GM19324 (cell line): ENCODE data around the gene PTPN21.

Source experiments
- ATAC-seq: cut with Tn5 transposase; IDR thresholded peaks from one replicate; pipeline ENCODE4 v1.9.1; 2021; ENCODE audit warnings: mild to moderate bottlenecking, moderate library complexity; ENCODE audit not compliant: unreplicated experiment, low FRiP score

Gene PTPN21

DNA sequence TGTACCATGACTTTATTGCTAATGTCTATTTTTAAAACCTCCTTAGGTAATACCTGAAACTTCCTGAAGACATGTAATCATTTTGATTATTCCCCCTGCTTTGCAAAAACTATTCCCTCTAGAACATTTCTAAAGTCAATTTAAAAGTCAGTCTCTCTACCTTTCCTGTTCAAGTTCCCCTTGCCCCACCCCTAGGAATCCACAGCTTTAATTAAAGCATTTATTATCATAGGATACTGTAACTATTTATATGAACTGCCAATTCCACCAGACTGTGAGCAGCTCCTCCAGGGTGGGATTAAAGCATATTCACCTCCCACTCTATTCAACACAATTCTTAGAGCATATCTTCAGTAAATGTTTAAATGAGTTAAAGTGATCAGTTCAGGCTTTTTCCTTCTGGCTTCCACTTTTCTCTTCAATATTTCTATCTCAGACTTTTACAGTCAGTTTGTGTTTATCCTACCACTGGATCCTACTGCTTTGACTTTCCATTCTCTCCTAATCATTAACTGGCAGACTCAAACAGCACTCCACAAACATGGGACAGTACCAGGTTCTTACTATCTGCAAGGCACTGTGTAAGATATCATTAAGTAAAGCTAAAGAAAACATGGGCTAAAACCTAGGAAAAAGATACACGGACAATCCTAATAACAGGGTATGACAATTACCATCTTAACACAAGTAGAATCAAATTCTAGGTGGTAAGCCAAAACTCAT is 39.1 kb downstream of the PTPN21 start:
- ATAC-seq, result no peak

GRCh38 chr14:88507208-88507607 is 47.6 kb downstream of the PTPN21 start:
- no peak for ATAC-seq

DNA sequence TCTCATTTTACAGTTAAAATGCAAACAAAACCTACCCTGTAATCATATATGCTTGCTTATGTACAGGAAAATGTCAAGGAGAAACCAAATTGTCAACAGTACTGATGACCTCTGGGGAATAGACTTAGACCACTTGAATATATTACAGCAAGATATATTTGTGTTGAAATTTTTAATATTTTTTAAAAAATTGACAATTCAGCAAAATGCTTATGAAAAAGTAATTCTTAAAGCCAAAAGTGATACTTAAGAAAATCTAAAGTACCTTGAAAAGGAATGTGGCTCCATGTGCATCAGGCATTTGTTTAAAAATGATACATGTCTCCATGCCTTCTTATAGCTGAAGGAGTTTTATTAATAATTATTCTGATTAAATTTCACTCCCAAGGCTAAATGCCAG is 49.2 kb downstream of the PTPN21 start:
- no peak for ATAC-seq

GRCh38 chr14:88504602-88505001 is 50.2 kb downstream of the PTPN21 start:
- no peak for ATAC-seq

GRCh38 chr14:88503754-88504406 is 50.9 kb downstream of the PTPN21 start:
- ATAC-seq, result no peak

DNA sequence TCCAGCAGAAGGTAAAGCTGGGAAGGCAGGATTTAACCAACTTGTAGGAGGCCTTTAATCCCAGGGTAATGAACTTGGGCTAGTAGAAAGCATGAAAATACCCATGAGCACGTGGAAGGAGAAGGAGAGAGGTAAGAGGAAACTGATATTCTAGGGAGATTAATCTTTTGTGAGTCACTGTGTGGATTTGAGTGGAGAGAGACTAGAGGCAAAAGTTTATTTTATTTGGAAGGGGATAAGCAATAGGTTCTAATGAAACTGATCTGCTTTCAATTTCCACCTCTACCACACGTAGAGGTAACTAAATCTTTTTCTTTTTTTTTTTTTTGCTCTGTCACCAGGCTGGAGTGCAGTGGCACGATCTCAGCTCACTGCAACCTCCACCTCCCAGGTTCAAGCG is 52.1 kb downstream of the PTPN21 start:
- no peak for ATAC-seq

- ATAC-seq, result no peak
Measured at GRCh38 chr14:88500611-88501010, 54.2 kb downstream of the PTPN21 start.

GRCh38 chr14:88499225-88499624 is 55.6 kb downstream of the PTPN21 start:
- no peak for ATAC-seq

GRCh38 chr14:88496414-88496813 is 58.4 kb downstream of the PTPN21 start:
- no peak for ATAC-seq

DNA sequence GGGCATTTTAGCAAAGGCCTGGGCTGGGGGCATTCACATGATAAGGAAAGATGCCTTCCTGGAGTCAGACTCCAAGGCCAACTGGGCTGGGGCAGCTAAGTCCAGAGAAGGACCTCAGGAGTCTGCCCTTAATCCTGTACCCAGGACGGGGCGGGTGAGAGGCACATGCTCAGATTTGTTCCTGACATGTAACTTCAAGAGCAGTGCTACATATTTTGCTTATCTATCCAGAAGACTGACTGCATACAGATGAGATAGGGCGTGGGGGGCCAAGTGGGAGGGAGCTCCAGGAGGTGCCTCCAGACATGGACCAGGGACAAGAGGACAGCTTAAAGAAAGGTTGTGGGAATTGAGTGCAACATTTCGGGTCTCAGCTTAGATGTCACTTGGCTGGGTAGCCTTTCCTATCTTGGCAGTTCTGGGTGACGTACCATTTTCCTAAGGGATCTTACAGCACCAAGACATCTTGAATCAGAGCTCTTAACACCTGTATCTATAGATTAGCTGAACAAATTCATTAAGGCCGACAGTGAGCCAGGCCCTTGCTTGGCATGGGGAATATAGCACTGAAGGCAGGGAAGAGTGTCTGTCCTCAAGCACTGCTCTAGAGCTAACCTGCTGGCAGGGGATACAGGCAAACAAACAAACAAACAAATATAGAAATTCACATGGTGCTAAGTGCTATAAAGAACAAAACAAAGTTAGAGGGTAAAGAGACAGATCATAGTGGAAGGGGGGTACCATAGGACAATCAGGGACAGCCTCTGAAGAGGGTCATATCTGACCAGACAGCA is 61.2 kb downstream of the PTPN21 start:
- no peak for ATAC-seq

DNA sequence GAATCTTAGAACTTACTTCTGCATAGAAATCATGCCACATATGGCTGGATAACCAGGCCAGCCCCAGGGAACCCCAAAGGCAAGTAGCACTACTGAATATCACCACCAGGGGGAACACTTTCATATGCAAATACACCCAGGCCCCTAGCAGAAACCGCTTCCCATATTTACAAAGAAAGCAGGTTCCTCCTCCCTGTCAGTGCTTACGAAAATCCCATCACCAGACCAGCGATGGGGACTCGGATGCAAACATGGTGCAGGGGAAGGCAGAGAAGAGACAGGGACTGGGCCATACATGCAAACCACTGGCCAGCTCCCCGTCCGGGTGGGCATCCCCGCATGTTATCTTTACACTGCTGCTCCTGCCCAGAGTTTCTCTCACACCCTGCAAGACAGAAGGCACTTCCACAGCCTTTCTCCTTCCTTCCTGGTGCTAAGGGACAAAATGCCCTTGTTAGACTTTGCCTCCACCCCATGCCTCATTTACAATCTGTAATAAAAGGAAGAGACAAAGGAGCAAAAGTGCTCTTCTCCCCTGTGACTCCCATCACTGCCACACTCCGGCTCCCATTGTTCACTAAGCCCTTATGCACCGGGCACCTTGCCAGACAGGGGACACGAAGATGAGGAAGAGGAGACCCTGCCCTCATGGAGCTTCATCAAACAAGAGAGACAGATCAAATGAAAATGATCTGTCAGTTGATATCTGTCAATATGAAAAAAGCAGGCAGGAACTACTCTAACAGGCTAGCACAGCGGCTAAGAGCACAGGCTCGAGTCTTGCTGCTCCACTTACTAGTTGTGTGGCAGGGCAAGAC is 62.3 kb downstream of the PTPN21 start:
- ATAC-seq, result peak; percentile 85

GRCh38 chr14:88490168-88490567 is 64.6 kb downstream of the PTPN21 start:
- no peak for ATAC-seq

GRCh38 chr14:88488897-88489296 is 65.9 kb downstream of the PTPN21 start:
- ATAC-seq, result no peak

- no peak for ATAC-seq
Measured at GRCh38 chr14:88488081-88488480, 66.7 kb downstream of the PTPN21 start.

DNA sequence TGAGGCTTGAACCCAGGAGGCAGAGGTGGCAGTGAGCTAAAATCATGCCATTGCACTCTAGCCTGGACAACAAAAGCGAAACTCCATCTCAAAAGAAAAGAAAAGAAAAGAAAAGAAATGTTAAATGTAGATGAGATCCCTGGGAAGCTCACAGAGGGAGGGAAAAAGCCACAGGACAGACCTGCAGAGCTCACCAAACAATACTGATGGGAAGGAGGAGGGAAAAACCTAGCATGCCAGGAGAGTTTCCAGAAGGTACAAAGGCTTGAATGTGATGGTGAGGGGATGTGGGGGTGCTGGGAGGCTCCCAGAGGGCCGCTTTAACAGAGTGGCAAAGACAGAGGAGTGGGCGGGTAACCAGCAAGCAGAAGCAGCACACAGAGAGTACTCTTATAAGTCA is 72.3 kb downstream of the PTPN21 start:
- no peak for ATAC-seq

DNA sequence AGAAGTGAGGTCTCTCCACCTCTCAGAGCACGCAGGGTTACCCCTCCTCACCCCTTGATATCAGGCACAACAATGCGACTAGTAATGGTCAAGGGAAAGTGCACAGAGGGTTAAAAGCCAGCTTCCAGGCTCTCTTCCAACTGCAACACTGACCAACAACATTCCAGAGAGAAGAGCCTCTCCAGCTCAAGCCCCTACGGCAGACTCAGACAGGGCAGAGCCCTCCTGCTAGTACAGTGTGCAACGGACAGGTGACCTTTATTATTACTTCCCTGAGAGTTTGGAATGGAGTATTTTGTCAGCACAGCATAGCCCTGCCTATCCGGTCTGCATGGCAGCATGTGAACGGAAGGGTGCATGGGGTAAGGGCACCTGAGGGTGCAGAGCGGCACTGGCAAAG is 73.0 kb downstream of the PTPN21 start:
- no peak for ATAC-seq

DNA sequence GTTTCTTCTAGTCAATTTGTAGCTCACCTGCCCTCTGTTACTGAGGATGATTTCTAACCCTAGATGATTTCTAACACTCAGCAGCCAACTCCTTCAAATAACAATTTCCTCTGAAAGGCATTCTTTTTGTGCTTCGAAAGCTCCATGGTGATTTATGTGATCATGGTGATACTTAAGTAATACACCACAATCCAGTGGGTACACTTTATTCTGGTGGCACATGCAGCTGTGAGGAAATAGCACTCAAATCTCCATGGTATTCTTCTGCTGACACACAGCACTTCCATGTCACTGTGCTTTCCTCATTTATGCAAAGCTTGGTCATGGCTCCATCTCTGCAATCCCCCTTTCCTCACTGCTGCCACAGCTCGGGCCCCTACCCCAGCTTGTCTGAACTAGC is 73.7 kb downstream of the PTPN21 start:
- no peak for ATAC-seq

- ATAC-seq, result no peak
Measured at GRCh38 chr14:88479574-88479987, 75.2 kb downstream of the PTPN21 start.

DNA sequence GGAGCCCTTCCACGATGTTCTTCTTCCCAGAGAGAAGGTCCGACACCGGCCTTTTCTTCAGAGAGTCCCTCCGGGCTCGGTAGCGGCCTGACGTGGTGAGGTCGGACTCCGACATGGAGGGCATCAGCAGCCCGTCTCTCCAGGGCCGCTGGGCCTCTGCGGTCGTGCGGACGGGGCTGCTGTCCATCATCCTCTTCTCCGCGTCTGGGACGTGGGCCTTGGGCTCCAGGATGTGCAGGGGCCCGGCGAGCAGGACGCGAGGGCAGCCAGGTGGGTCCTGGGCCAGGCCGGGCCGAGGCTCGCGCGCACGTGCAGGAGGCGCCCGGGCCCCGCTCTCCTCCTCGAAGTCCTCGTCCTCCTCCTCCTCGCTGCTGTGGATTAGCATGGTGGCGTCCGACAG is 75.9 kb downstream of the PTPN21 start:
- ATAC-seq, result no peak

- ATAC-seq, result no peak
Measured at GRCh38 chr14:88477513-88478250, 77.1 kb downstream of the PTPN21 start.
